GM06990 (cell line): ENCODE results near the gene FXYD6.

Experiments
- DNase-seq: peaks from one replicate; pipeline ENCODE4 v3.0.0-alpha.2; 2011; ENCODE audit not compliant: insufficient read length; ENCODE audit errors: extremely low read depth
- H3K27me3 ChIP-seq: replicated peaks from 2 replicates; pipeline ENCODE4 v1.6.0; 2011; ENCODE audit warnings: low read length; ENCODE audit not compliant: control insufficient read depth, insufficient read depth
- H3K36me3 ChIP-seq: 2 replicates; pipeline ENCODE4 v1.5.1; 2011; ENCODE audit warnings: low read length; ENCODE audit not compliant: control insufficient read depth, insufficient read depth
- H3K4me3 ChIP-seq: replicated peaks from 2 replicates; pipeline ENCODE4 v1.5.1; 2011; ENCODE audit warnings: low read depth, mild to moderate bottlenecking, control low read depth, low read length
- TF ChIP-seq, protein P1 (sequence below): IDR thresholded peaks from 2 replicates; pipeline ENCODE4 v1.5.1; 2011; ENCODE audit warnings: low read length, control low read depth, mild to moderate bottlenecking, inconsistent platforms; ENCODE audit not compliant: insufficient read depth, poor library complexity, severe bottlenecking

The FXYD6 gene

DNA sequence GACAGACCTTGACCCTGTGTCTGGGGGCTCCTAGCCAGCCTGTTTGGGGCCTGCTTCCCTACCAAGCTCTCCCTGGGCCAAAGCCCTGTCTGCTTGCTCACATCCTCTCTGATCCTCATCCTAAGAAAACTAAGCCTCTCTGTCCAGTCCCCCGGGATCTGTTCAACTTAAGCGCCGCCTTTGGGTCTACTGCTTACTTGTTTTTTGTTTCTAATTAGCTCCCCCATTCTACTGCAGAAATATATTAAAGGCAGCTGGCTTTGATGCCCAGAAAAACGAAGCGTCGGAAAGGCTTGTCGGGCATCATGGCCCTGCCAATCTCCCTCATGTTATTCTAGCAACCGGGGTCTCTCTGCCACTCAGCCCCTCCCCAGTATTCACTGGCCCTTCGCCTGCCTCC is 82.9 kb downstream of the FXYD6 start:
- no peak for DNase-seq
- H3K4me3 ChIP-seq, result no peak overlapping the region
- H3K36me3 ChIP-seq, result no peaks in the 10 kb centered on the region
- no peaks in the 10 kb centered on the region; the same call in none of the 2 replicates for H3K27me3 ChIP-seq
- TF ChIP-seq, protein P1, sequence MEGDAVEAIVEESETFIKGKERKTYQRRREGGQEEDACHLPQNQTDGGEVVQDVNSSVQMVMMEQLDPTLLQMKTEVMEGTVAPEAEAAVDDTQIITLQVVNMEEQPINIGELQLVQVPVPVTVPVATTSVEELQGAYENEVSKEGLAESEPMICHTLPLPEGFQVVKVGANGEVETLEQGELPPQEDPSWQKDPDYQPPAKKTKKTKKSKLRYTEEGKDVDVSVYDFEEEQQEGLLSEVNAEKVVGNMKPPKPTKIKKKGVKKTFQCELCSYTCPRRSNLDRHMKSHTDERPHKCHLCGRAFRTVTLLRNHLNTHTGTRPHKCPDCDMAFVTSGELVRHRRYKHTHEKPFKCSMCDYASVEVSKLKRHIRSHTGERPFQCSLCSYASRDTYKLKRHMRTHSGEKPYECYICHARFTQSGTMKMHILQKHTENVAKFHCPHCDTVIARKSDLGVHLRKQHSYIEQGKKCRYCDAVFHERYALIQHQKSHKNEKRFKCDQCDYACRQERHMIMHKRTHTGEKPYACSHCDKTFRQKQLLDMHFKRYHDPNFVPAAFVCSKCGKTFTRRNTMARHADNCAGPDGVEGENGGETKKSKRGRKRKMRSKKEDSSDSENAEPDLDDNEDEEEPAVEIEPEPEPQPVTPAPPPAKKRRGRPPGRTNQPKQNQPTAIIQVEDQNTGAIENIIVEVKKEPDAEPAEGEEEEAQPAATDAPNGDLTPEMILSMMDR, result no peak

DNA sequence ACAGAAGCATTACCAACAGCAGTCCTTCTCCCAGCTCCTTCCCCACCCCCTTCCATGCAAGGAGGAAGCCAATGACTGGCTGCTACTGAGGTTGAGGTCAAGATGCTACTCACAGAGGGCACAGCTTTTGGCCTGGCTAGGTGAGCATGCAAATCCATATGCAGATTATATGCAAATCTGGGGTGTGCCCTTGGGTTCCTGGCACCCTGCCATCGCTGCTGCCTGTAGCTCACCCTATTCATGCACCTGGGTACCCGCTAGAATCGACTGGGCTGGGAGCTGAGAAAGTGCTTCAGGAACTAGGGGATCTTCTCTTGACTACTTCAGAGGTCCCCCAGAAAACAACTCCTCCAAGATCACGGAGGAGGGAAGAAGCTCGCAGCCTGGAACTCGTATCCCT is 83.5 kb downstream of the FXYD6 start:
- no peaks in the 10 kb centered on the region; the same call in none of the 2 replicates for H3K27me3 ChIP-seq
- TF ChIP-seq, protein P1, result no peak
- no peak for DNase-seq

DNA sequence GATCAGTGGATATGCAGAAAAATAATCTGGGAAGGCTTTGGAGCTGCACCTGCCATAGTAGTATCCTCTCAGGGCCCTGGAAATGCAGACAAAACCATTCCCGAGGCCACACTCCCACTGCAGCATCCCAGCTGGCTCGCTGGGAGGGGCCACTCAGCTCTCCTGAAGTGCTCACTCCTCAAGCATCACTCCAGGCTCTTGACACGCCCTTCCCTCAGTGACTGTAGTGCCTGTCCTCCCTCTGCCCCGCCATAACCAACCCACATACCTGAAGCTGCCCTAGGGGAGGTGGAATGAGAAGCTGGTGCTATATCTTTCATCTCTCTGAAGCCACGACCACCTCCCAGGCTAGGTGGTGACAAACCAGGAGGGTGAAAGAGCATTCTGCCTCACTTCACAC is 84.2 kb downstream of the FXYD6 start:
- Histone ChIP-seq H3K27me3 (no peaks in the 10 kb centered on the region; the same call in none of the 2 replicates), H3K36me3 (no peaks in the 10 kb centered on the region), H3K4me3 (no peak overlapping the region)
- TF ChIP-seq, protein P1, result no peak
- no peak for DNase-seq

More for the DNA sequence above, 83.5 kb downstream of the FXYD6 start:
- H3K36me3 ChIP-seq, result no peaks in the 10 kb centered on the region
- H3K4me3 ChIP-seq, result no peak overlapping the region

DNA sequence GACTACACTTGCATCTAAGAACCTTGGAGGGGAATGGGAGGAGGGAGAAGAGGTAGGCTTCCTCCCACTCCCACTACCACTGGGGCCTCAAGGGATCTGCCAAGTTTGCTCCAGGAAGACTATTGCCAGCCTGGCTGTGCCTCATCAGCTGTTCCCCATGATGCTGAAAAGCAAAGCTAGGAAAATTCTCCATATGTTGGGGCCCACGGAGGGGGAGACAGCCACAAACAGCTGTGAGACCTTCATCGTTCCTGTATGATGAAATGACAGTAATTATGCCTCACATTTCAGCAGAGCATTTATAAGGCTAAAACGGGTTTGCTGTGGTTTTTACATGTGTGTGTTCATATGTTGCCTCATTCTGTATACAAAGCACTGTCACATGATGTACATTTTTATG is 86.2 kb downstream of the FXYD6 start:
- DNase-seq, result no peak
- Histone ChIP-seq H3K27me3 (no peaks in the 10 kb centered on the region; the same call in none of the 2 replicates), H3K36me3 (no peaks in the 10 kb centered on the region), H3K4me3 (no peak overlapping the region)
- TF ChIP-seq, protein P1, result no peak

DNA sequence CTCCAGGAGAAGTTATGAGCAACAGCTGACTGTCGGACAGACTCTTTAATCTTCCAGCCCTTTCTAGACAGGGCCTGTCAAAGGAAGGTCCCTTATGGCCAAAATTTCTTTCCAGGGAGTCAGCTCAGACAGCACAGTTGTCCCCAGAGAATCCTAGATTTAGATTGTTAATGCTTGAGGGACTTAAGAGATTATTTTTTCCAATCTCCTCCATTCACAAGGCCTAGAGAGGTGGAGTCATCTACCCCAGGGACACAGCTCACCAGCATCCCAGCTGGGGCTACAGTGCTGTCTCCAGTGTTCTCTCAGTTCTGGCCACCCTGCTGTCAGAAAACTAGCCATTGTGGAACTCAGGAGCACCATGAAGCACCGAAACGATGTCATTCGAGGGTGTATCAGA is 87.2 kb downstream of the FXYD6 start:
- Histone ChIP-seq H3K27me3 (no peaks in the 10 kb centered on the region; the same call in none of the 2 replicates), H3K36me3 (no peaks in the 10 kb centered on the region)

More for the DNA sequence above, 87.2 kb downstream of the FXYD6 start:
- TF ChIP-seq, protein P1, result no peak
- H3K4me3 ChIP-seq, result no peak overlapping the region
- no peak for DNase-seq
